Endometrium (tissue), 2 donors: Measurements from ENCODE around the gene RAPGEF4.

Experiments used
- FAIRE-seq: peaks from 2 replicates; lab custom pipeline; 2012; peaks lifted over from hg19 to GRCh38; lab: Jason Lieb, UNC
- donor health status: control.
- donor health status: control.

The RAPGEF4 gene

DNA sequence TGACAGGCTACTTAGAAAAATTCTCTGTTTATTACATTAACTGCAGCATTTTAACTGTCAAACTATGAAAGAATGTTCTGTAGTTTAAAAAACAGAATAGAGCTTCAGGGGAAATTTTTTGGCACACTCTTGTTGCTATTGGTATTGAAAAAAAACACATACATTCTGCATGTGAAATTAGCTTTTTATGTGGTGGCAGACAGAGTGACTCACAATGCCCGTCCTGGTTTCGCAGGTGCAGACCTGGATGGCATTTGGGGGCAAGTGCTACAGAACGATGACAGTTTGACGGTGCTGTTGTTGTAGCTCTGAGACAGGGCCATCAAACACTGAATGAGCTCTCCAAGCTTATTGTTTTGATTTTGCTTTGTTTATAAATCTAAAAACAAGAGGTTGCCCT, 235.0 kb downstream of the RAPGEF4 start:
- FAIRE-seq = no peak

GRCh38 chr2:172972005-172972619, 236.5 kb downstream of the RAPGEF4 start:
- FAIRE-seq = no peak

DNA sequence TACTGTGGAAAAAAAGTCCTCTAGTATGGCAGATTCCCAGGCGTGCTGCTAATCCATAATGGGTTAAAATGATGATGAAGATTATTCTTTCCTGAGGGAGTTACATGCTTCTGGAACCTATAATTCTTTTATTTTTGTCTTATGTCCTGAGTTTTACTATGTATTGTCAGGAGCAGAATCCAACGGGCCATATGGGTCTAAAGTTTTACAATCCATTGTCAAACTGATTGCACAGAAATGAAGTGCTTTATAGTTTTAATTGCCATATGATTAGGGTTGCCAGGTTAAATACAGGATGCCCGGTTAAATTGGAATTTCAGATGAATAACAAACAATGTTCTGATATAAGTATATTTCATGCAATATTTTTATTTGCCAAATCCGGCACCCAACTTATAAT, 239.1 kb downstream of the RAPGEF4 start:
- FAIRE-seq = no peak

GRCh38 chr2:172976116-172976515, 240.5 kb downstream of the RAPGEF4 start:
- no peak for FAIRE-seq

GRCh38 chr2:172976816-172977215, 241.2 kb downstream of the RAPGEF4 start:
- no peak for FAIRE-seq

DNA sequence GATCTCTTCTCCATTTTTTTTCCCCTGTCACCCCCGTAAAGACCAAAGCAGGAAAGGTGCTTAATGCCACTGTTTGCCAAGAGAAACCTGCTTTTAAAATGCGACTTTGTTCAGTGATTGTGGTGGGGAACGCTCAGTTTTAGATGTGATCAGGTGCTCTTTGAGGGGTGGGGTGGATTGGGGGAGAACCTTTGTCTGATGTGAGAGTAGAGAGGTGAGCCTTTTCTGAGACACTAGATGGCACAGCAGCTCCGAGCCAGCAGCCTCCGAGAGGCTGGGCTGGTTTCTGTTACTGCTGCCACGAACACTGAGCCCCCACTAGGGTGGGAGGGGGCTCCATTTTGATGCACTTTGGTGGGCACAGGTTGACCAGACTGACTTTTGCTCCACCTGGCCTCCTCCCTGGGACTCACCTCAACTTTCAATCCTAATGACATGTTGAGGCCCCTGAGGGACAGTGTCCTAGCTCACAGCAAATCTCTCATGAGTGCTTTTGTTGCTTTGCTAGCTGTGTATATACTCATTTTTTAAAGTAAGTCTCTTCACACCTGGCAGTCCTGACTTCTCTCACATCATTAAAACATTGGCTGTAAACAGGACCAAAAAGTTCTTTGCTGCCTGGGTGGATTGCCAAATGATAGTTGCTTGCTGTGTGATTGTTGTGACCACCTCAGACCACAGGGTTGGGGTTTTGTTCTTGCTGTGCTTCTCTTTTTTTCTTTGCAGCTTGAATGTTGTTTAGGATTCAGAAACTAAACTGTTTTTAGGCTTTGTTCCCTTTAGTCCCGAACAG, 241.8 kb downstream of the RAPGEF4 start:
- FAIRE-seq = no peak

- no peak for FAIRE-seq
Observed at GRCh38 chr2:172978063-172978383, 242.4 kb downstream of the RAPGEF4 start.

- no peak for FAIRE-seq
Observed at GRCh38 chr2:172985139-172985892, 249.7 kb downstream of the RAPGEF4 start.

DNA sequence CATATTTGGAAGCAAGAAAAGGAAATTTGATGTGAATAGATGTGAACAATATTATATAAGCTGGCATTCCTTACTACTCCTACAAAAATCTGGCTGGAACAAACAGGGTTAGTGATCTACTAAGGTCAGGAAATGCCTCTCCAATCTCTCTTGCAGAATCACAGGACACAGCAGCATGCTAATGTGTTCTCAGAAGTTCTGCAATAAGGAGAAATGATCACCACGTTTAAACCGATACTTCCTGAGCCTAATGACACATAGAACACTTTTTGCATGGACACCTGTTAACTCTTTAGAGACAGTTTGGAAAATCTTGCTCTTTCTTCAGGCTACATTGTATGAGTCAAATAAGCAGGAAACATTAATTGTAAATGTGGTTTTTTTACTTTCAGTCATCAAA, 250.4 kb downstream of the RAPGEF4 start:
- FAIRE-seq = no peak

GRCh38 chr2:172988728-172989127, 253.1 kb downstream of the RAPGEF4 start:
- no peak for FAIRE-seq

DNA sequence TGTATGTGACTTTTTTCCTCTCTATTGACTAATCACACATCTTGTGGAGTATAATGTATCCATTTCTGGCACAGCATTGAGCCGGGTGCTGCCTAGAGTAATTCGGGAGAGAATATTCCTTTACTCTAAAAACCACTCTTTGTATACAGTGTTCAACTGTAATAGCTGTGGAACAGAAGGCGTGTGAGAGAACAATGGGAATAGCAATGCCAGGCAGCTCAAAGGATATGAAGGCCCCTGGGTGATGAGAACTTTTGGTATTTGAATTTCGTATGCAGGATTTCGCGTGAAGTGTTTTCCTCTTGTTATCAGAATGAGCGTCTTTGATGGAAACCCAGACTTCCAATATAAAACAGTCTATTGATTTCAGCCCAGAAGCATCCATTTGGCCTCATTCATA, 255.4 kb downstream of the RAPGEF4 start:
- FAIRE-seq = no peak

DNA sequence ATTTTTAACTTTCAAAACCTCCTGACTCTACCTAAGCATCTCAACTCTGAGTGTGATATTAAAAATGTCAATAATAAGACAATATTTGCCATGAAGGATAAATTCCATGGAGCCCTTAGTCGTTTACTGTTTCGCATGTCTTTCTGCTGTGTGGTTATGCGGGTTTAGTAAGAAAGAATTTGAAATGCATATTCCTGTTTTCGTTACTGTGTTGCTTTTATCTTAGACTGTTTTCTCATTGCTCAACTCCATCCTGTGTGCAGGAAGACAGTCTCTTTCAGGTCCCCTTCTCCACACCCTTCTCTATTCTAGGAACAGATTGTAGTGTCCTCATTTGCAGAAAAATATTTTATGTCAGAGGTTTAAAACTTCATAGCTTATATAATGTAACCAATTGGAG, 257.5 kb downstream of the RAPGEF4 start:
- no peak for FAIRE-seq

DNA sequence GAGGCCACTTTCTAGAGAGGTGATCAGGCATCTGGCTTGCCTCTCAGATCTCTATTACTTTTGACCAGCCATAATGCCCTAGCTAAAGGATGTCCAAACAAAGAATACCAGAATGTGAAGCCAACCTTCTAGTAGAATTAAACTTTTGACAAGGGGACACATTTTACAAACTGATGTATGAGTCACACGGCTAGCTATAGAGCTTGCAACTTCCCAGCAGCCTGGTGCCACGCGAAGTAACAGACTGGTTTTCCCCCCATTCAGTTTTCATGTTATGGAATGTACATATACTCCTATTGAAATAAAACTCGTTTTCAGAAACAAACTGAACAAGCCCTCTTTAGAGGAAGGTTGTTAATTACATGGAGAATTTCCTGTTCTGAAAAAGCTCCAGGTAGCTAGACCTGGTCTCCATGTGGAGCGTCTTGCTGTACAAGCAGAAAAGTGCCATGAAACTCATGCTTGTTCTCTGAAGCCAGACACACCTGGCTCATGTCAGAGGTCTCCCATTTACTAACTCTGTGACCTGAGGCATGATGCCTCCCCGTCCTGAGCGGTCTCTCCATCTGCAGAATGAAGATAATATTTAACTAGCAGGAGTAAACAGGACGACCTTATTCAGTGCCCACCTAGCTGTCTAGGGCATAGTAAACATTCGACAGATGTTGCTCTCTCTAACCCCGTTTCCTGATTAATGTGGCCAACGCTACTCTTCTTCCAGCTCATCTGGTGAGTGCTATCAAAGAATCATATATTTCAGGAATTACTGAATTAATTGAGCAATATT, 258.5 kb downstream of the RAPGEF4 start:
- FAIRE-seq = no peak

- no peak for FAIRE-seq
Observed at GRCh38 chr2:172994864-172995263, 259.2 kb downstream of the RAPGEF4 start.

- FAIRE-seq = peak; percentile 95
Observed at GRCh38 chr2:172995323-172996244, 259.9 kb downstream of the RAPGEF4 start.

DNA sequence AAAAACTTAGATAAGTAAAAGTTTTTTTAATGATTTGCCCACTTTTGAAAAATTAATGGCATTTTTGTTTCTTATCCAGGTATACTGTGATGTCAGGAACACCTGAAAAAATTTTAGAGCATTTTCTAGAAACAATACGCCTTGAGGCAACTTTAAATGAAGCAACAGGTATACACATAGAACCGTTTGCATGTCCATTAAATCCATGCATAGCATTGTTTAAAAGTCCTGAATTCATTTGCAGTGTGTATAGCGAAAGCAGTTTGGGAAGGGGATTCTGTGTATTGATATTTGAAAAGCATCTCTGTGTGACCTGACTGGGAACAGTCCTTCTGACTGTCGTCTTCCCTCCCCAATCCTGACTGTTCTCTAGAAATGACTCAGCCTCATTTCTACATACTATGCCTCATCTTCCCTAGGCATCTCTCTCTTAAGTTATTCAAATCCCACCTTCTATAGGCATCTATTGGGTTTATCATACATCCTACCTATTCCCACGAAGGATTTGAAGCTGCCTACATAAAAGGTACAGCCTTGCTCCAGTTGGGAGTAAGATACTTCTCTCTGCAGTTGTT, 260.8 kb downstream of the RAPGEF4 start:
- FAIRE-seq = no peak

GRCh38 chr2:172997031-172997430, 261.4 kb downstream of the RAPGEF4 start:
- FAIRE-seq = no peak

GRCh38 chr2:172998547-172999272, 263.1 kb downstream of the RAPGEF4 start:
- no peak for FAIRE-seq

DNA sequence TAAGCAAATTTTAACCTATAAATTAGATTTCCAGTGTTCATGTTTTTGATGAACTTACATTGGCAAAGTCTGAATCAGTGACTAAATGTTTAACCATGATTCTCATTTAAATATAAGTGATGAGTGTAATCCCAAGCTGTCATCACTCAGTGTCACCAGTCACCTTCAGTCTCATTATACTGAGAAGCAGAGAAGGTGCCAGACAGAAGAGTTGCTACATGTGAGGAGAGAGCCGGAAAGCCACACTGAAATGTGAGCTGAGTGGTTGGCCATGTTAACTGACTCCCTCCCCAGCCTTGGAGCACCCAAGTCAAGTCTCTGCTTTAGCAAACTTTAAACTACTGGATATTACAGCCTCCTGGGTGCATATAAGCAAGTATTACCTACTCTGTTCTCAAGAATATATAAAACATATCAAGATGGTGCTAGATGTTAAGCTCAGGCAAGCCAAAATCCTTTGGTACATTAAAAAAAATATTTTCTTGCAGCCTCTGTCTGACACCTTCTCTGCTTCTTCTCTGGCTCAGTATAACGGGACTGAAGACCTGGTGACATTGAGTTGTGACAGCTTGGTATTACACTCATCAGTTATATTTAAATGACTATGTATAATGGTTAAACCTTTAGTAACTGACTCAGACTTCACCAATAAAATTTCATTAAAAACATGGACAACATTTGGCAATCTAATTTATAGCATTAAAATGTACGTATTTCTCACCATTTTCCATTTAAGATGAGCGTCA, 264.2 kb downstream of the RAPGEF4 start:
- no peak for FAIRE-seq
